ENCODE results near the gene HOXD3. TPM values are rescaled to one million over a fixed set of nuclear protein-coding genes. Genes with fewer than 3 reads are reported as not detected.
A peak's percentile ranks its signal among the peaks of the same experiment; 100 is the strongest.

Gene HOXD3
- total and polyA plus RNA-seq, 10 donors = 1.2 to 15.3 (median 7.7) TPM

DNA sequence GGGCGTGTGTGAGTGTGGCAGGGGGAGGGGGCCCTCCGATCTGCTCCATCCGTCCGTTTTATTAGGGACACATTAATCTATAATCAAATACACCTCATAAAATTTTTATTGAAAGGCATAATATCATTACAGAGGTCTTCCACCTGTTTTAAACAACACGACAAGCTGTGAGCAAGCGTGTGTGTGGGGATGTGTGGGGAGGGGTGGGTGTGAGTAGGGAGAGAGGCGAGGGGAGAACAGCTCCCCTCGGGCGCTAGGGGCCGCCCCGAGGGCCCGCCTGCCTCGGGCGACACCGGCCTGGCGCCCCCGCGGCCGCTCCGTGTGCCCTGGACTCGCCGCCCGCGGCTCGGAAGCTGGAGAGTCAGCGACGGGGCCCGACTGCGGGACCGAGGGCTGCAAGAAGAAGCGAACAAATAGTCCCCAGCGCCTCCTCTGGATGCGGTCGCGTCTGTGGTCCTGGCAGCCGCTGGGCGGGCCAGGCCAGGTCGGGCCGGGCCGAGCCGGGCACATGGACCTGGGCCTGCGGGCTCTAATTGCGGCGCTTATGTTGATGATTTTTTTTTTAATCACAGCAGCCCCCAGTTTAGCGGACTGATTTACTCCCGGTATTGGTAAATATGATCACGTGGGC, 34.9 kb upstream of the HOXD3 start:
- Histone ChIP-seq H3K36me3 (no peaks in the 10 kb centered on the region), H3K4me3 (peak overlapping the region; percentile 26 to 69 (median 43)), H3K9me3 (peaks cover 0 to 3% (median 0%) of the 10 kb centered on the region in 8 donors), H3K4me1 (peaks cover 0 to 41% (median 28%) of the 10 kb centered on the region in 6 donors), H3K27me3 (replicated peaks in 1 of 7) (peaks cover 11 to 100% (median 94%) of the 10 kb centered on the region in 7 donors), H3K27ac (peak overlapping the region; percentile 4 to 85 (median 82))
- no peak for TF ChIP-seq CTCF (IDR thresholded peaks at IDR 0.05 in 8 of 11, conservative IDR thresholded peaks at IDR 0.05 in 3 of 11)
- no peak for TF ChIP-seq POLR2A (IDR thresholded peaks at IDR 0.05)
- no peak for TF ChIP-seq POLR2AphosphoS5 (IDR thresholded peaks at IDR 0.05)
- DNase-seq = peak; percentile 75
- intact Hi-C loops (cut with DNase I; ENCODE audit: low total_unique reads) = no loop called here
- WGBS, 5 donors = 2 to 15% (median 6%) methylated on average over 12 to 47 of the region's 47 CpGs

- Histone ChIP-seq H3K36me3 (no peaks in the 10 kb centered on the region), H3K4me1 (peaks cover 0 to 46% (median 30%) of the 10 kb centered on the region in 6 donors), H3K27ac (peak within 1 kb of the TSS; percentile 4 to 85 (median 82)), H3K9me3 (no peaks in the 10 kb centered on the region), H3K4me3 (peak within 1 kb of the TSS; percentile 26 to 69 (median 43)), H3K27me3 (replicated peaks in 1 of 7) (peaks cover 8 to 100% (median 94%) of the 10 kb centered on the region in 7 donors)
- peak; percentile 88 for DNase-seq
- TF ChIP-seq POLR2A (IDR thresholded peaks at IDR 0.05) (peak in 1 of 3 donors; percentile 52), CTCF (IDR thresholded peaks at IDR 0.05 in 8 of 11, conservative IDR thresholded peaks at IDR 0.05 in 3 of 11) (no peak), POLR2AphosphoS5 (IDR thresholded peaks at IDR 0.05) (peak; percentile 60 to 89 (median 80))
- intact Hi-C loops (cut with DNase I; ENCODE audit: low total_unique reads) = no loop called here
- WGBS, 5 donors = 3 to 18% (median 5%) methylated on average over 36 to 84 of the region's 84 CpGs
Observed at GRCh38 chr2:176122683-176123410, 34.3 kb upstream of the HOXD3 start, which contains the start of gene HOXD9. TSS of gene HOXD9 (plus strand) at chr2:176122719. CDS start at chr2:176122769, 50 bp downstream.

DNA sequence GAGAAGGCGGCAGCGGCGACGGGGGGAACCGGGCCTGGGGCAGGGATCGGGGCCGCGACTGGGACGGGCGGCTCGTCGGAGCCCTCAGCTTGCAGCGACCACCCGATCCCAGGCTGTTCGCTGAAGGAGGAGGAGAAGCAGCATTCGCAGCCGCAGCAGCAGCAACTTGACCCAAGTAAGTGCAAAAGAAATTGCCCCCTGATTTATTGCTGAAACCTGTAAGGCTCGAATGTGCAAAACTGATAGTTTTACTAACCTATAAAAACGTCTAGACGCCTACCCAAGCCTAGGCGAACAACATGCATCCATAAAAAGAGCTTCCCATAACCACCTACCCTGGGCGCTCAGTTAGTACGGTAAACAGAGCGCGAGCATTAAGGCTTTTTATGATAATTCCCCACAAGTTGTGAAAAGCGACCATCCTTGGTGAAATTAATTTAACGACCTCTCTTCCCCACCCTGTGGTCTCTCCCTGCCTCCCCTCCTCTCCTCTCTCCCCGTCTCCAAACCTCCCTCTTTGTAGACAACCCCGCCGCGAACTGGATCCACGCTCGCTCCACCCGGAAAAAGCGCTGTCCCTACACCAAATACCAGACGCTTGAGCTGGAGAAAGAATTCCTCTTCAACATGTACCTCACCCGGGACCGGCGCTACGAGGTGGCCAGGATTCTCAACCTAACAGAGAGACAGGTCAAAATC, 33.5 kb upstream of the HOXD3 start:
- Histone ChIP-seq H3K4me1 (peaks cover 0 to 54% (median 37%) of the 10 kb centered on the region in 6 donors), H3K36me3 (no peaks in the 10 kb centered on the region), H3K9me3 (no peaks in the 10 kb centered on the region), H3K4me3 (peak overlapping the region; percentile 26 to 69 (median 43)), H3K27me3 (replicated peaks in 1 of 7) (peaks cover 8 to 100% (median 94%) of the 10 kb centered on the region in 7 donors), H3K27ac (peak overlapping the region in 7 of 8 donors; percentile 69 to 85 (median 82))
- intact Hi-C loops (cut with DNase I; ENCODE audit: low total_unique reads) = no loop called here
- no peak for TF ChIP-seq POLR2AphosphoS5 (IDR thresholded peaks at IDR 0.05)
- TF ChIP-seq POLR2A (IDR thresholded peaks at IDR 0.05) = no peak
- TF ChIP-seq CTCF (IDR thresholded peaks at IDR 0.05 in 8 of 11, conservative IDR thresholded peaks at IDR 0.05 in 3 of 11) = no peak
- 5 to 12% (median 7%) methylated on average over 25 to 40 of the region's 40 CpGs for WGBS, 5 donors
- peak; percentile 55 for DNase-seq

All from spleen (tissue), 11 donors.